Ovary (tissue), 3 donors: ENCODE data around the gene KLK11.

Experiments
- CTCF ChIP-seq, 3 donors: fragments of 450-650 bp in 2 of 3; fragments of 200-600 bp in 1 of 3; IDR thresholded peaks; one replicate each; pipeline versions ENCODE4 v1.5.1 to v1.8.0; 2016 to 2022; ENCODE audit warnings: antibody characterized with exemption in 3 of 3, mild to moderate bottlenecking in 1 of 3
- EP300 ChIP-seq: sonication (generic); formaldehyde crosslinking; IDR thresholded peaks from one replicate; pipeline ENCODE4 v1.6.1; 2017; ENCODE audit warnings: antibody characterized with exemption
- POLR2A ChIP-seq: fragments of 450-650 bp; IDR thresholded peaks from one replicate; pipeline ENCODE4 v1.6.1; 2017; ENCODE audit warnings: antibody characterized with exemption, mild to moderate bottlenecking, moderate library complexity
- donor health status: DM: no; HTN: no; CAD: no.

GRCh38 chr19:51060973-51061372 lies 34.6 kb upstream of the KLK11 start:
- no peak for TF ChIP-seq POLR2A
- TF ChIP-seq CTCF (IDR thresholded peaks at IDR 0.05) = no peak
- TF ChIP-seq EP300 = no peak
